Measurements from ENCODE around the gene ZNF497.
"Not testable (repeated sequence)": the region's sequence is repeated elsewhere in the genome, so short reads cannot be mapped to it uniquely, and the experiment has no call there.

ZNF497 gene

DNA sequence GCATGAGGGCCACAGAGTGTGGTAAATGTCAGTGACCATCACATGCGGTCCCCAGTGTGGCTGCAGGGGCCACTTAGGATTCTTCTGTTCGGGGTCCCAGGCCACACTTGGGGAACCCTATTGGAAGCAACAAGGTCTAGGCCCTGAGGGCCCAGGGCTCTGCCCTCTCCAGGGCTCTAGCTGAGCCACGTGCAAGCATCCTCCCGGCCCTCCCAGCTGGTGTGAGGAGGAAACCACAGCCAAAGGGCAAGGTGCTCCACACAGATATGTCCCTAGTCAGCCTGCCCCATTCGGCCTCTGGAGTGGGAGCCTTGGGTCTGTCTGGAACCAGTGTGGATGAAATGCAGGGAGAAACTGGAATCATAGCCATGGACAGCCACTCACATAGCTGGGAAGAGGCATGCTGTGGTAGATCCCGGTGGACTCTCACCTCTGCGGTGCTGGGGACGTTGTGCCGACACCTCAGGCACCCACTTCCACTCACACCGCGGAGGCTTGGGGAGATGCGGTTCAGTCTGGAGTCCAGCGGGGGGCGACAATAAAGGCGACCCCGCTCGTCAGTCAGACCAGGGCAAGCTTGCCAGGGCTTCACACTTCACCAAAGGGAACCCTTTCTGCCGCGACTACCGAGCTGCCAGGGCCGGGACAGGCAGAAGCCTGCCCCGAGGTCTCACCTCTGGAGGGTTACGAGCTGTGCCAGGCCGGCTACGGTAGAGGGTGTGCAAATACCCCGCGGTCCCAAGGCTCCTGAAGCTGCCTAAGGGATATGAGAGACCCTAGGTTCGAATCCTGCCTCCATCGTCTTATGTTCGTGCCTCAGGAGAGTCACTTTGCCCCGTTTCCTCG is 4.3 kb upstream of the ZNF497 start:
- no peak for DNase-seq

- no peak for DNase-seq
Measured at GRCh38 chr19:58364146-58364545, 1.6 kb upstream of the ZNF497 start.

GRCh38 chr19:58361900-58362271 is 665 bp downstream of the ZNF497 start:
- DNase-seq = peak; percentile 36 to 39

- no peak for DNase-seq
Measured at GRCh38 chr19:58357481-58358145, 4.9 kb downstream of the ZNF497 start.

GRCh38 chr19:58356766-58357480 is 5.6 kb downstream of the ZNF497 start:
- DNase-seq = no peak

GRCh38 chr19:58355908-58356765 is 6.4 kb downstream of the ZNF497 start:
- peak in 1 of 2 donors; percentile 27 for DNase-seq

GRCh38 chr19:58355215-58355796 is 7.2 kb downstream of the ZNF497 start:
- DNase-seq = no peak

- DNase-seq = no peak
Measured at GRCh38 chr19:58354478-58355030, 8.0 kb downstream of the ZNF497 start.

- no peak for DNase-seq
Measured at GRCh38 chr19:58353717-58354477, 8.7 kb downstream of the ZNF497 start.

DNA sequence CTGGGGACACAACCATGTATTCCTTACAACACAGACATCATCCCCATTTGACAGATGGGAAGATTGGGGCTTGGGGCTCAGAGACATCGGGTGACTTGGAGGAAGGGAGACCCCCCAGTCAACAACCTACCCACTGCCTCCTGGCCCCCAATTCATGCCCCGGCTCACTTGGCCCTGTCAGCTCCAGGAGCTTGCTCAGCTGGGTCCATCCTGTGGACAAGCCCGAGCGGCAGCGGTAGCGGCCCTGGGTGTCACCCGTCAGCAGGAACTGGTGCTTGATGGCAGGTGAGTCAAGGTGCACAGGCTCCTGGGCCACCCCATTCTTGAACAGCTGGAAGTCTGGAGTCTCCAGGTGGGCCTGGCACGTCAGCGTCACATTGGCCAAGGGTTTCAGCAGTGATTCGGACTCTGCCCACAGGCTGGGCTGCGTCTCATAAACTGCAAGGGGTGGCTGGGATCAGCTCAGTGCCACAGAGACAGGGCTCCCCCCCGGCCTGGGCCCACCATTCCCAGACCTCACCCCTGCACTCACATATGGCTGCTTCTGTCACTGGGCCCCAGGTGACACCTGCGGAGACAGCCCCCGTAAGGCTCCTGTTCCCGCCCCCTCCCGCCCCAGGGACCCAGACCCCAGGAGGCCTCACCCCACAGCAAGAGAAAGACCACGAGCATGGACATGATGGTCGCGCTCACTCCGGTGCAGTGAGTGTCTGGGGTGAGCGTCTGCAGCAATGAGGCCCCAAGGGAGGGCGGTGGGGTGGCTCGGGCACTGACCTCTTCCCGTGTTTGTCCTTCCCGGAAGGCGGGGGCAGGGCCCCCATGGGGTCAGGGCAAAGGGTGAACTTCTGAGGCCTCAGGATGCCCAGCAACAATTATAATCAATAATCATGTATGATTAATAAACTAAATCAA is 9.5 kb downstream of the ZNF497 start, which contains the start of gene A1BG:
A1BG (minus strand) TSS at position 733 of the 912 bp plus-strand sequence; CDS start at position 678, 55 bp downstream.
- no peak for DNase-seq

DNA sequence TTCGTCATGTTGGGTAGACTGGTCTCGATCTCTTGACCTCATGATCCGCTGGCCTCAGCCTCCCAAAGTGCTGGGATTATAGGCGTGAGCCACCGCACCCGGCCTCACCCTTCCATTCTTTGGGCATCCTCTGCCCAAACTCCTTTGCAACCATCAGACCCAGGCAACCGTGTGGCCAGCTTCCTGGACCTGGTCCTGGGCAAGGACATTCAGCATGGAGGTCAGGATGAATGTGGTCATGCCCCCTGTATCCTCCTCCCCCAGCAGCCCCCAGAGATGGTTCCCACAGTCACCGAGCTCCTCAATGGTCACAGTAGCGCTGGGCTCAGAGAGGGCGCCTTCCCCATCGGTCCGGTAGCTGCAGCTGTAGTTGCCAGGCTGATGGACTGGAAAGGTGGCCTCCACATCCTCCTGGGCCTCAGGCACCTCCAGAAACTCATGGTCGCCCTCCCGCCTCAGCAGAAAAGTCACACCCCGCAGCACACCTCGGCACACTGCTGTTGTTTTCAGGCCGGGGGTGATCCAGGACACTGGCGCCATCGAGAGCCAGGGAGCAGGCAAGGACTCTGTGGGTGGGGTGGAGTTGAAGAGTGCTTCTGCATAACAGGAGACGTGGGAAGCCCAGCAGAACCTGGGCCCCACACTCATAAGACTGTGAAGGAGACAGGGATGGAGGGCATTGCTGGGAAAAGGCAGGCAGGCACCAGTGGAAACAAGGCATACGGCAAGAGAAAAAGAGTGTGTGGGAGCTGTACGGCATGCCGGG is 10.4 kb downstream of the ZNF497 start:
- DNase-seq = no peak

DNA sequence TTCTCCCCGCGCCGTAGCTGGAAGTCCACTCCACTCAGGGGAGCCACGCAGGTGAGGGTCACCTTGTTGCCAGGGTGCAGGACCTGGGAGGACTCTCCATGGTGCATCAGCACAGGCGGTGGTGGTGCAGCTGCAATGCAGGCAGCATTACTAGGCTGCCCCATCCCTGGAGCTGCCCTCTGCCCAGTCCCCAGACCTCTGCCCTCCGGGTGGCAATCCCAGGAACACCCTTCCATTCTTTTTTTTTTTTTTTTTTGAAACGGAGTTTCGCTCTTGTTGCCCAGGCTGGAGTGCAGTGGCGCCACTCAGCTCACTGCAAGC is 11.0 kb downstream of the ZNF497 start:
- no peak for DNase-seq

DNA sequence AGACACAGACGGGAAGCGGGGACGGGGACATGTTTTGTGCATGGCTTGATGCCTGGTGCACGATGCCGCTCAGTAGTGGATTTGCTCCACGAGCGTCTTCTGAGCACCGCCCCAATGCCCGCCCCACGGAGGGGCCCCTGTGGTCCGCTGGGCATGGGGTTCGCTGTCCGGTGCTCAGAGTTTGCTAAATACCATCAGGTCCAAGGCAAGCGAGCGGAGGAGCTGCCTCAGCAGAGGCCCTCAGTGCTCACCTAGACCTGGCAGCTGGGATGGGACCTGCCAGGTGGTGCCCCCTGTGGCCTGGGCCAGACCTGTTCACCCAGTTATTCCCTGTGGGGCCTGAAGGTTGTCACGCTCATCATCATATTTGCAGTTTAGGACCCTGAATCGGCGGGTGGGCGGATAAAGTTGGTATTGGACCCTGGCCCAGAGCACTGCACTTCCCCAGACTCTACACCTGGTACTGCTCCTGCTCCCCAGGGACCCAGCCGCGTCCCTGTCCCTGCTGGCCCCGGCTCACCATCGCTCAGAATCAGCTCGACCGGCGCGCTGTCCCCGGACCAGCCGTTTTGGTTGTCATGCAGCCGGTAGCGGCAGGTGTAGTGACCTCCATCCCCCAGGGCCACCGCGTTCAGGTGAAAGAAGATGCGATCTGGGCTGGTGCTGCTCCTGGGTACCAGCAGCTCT is 11.5 kb downstream of the ZNF497 start:
- no peak for DNase-seq

DNA sequence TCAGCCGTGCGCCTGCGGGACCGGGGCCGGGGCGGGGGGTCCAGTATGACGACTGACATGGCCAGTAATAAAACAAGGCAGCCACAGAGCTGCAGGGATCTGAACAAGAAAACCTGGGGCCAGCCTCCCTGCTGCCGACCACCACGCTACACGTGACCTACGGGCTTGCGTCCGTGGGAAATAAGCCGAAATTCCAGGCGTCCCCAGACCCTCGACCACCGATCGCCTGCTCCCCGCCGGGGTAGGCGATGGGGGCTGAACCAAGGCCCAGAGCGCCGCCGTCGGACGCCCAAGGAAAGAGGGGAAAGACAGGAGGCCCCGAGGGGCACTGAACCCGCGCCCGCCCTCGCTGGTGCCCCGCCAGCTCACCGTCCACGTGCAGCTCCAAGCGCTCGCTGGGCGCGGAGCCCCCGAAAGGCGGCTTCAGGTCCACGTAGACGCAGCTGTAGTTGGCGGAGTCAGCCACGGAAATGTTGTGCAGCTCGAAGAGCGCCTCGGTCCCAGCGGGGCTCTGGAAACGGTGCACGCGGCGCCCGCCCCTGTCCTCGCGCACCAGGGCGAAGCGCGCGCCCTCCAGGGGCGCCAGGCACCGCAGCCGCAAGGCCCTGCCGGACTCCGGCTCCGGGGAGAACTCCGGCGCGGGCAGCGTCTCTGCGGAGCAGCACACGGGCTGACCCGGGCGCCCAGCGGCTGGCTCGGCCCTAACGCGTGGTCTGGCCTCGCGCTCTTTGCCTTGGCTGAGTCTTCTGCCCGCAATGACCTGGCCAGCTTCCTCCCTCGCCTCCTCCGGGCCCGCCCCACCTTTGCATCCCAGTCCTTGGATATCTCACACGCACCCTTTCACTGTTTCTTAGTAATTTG is 12.3 kb downstream of the ZNF497 start:
- no peak for DNase-seq

DNA sequence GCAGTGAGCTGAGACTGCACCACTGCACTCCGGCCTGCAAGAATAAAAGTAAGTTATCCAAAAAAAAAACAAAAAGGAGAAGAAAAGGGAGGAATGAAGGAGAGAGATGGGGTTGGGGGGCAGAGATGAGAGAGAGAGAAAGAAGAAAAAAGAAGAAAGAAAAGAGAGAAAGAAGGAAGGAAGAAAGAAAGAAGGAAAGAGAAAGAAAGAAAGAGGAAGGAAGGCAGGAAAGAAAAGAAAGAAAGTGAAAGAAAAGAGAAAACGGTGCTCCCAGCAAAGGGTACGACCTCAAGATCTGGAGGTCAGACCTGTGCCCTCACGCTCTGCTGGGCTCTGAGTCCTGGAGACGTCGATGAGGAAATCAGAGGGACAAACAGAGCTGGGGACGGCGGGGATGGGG is 13.0 kb downstream of the ZNF497 start:
- DNase-seq = no peak

- DNase-seq = not testable (repeated sequence)
Measured at GRCh38 chr19:58348080-58348479, 14.5 kb downstream of the ZNF497 start.

Data from activated CD4-positive, alpha-beta T cell treated with anti-CD3 and anti-CD28 coated beads for 4 hours (primary cell).